ENCODE measurements around the gene RETREG2. TPM values are rescaled to one million over a fixed set of nuclear protein-coding genes. Genes with fewer than 3 reads are reported as not detected.

RETREG2 gene
- total and polyA plus RNA-seq, 2 of the 8 experiments (the other 6 are each of a cell fraction or from before 2014, with no cell fraction given): 51.3 to 67.4 TPM

DNA sequence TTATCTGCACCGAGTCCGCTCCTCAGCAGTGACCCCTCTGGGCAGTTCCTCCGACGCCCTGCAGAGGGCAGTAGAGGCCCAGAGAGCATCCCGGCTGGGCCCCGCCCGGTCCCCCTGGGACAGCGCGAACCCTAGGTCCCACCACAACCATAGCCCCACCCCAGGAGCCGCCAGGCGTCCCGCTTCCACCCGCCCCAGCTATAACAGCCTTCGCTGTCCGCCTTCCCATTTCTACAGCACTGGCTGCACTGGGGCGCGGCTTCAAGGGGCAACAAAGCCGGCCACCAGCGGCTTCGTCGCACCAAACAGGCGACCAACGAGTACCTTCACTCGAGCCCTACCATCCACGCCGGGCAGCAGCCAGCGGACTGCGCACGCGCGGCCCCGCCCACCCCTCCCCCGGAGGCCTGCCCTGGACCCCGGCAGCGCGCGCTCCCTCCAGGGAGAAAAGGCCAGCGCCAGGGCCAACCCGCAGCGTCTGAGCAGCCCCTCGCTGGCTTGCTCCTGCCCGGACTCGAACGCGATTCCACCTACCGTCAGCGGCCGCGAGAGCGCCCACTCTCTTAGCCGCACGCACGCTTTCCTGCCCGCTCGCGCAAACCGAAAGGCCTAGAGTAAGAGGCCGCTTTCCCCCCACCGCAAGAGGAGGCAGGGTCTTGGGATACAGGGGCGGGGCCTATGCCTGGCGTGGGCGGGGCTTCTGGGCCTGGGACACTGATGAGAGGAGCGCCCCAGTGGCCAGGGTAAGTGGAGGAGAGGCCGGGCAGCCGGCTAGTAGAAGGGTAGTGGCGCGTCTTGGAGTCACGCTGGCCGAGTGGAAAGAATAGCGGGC lies 17.7 kb upstream of the RETREG2 start, which contains the start of gene NHEJ1 (continued):
- TF ChIP-seq SP2 (IDR thresholded peaks at IDR 0.05; ENCODE audit: low read length) (no peak), BACH1 (IDR thresholded peaks at IDR 0.05; ENCODE audit: low read length) (no peak), PHF8 (conservative IDR thresholded peaks at IDR 0.05; ENCODE audit: low read depth, low read length) (peak; percentile 93), FOSL1 (IDR thresholded peaks at IDR 0.05; ENCODE audit: insufficient read depth, low read depth, low read length) (no peak)

Data from H1 (cell line).